ENCODE data around the gene SEC31B. TPM values are rescaled to one million over a fixed set of nuclear protein-coding genes. Genes with fewer than 3 reads are reported as not detected.

The SEC31B gene
- total and polyA plus RNA-seq, 2 experiments from 2014 or later, result 5.4 to 7.7 TPM

- WGBS (ENCODE audit: low lambda C conversion rate, missing lambda C conversion rate), result 58% methylated on average over 10 of the region's 10 CpGs
- H3K27me3 ChIP-seq, result peaks cover 25% of the 10 kb centered on the region
- no peak overlapping the region for H2AFZ ChIP-seq
- no peaks in the 10 kb centered on the region for H3K9me2 ChIP-seq (replicated peaks; ENCODE audit: insufficient read depth)
- H4K20me1 ChIP-seq (ENCODE audit: insufficient read depth, poor library complexity, severe bottlenecking), result no peaks in the 10 kb centered on the region
- no peak overlapping the region for H3K4me3 ChIP-seq
- TF ChIP-seq EZH2phosphoT487 (IDR thresholded peaks at IDR 0.05; ENCODE audit: low read depth, severe bottlenecking, unreplicated experiment) (no peak), EZH2 (IDR thresholded peaks at IDR 0.05; ENCODE audit: borderline replicate concordance) (no peak), CTCF (IDR thresholded peaks at IDR 0.05; ENCODE audit: poor library complexity) (no peak)
- no peaks in the 10 kb centered on the region for H3K36me3 ChIP-seq (replicated peaks; ENCODE audit: insufficient read depth, low read depth)
- no peak for DNase-seq (ENCODE audit: low spot score)
- peaks cover 11% of the 10 kb centered on the region for H3K4me1 ChIP-seq (ENCODE audit: insufficient read depth)
- no peak overlapping the region for H3K4me2 ChIP-seq
- H3K9me3 ChIP-seq (ENCODE audit: low read depth), result no peaks in the 10 kb centered on the region
- no peak overlapping the region for H3K27ac ChIP-seq
- no peaks in the 10 kb centered on the region for H3K79me2 ChIP-seq
Measured at GRCh38 chr10:100485801-100486495, 33.7 kb downstream of the SEC31B start.

GRCh38 chr10:100485366-100485765, 34.3 kb downstream of the SEC31B start:
- Histone ChIP-seq H3K4me1 (ENCODE audit: insufficient read depth) (peaks cover 11% of the 10 kb centered on the region), H3K36me3 (replicated peaks; ENCODE audit: insufficient read depth, low read depth) (no peaks in the 10 kb centered on the region), H4K20me1 (ENCODE audit: insufficient read depth, poor library complexity, severe bottlenecking) (no peaks in the 10 kb centered on the region), H3K9me2 (replicated peaks; ENCODE audit: insufficient read depth) (no peaks in the 10 kb centered on the region), H3K9me3 (ENCODE audit: low read depth) (no peaks in the 10 kb centered on the region), H3K4me3 (no peak overlapping the region), H2AFZ (no peak overlapping the region), H3K27ac (no peak overlapping the region), H3K79me2 (no peaks in the 10 kb centered on the region), H3K27me3 (peaks cover 31% of the 10 kb centered on the region), H3K4me2 (no peak overlapping the region)
- DNase-seq (ENCODE audit: low spot score), result no peak
- TF ChIP-seq EZH2 (IDR thresholded peaks at IDR 0.05; ENCODE audit: borderline replicate concordance) (no peak), CTCF (IDR thresholded peaks at IDR 0.05; ENCODE audit: poor library complexity) (no peak), EZH2phosphoT487 (IDR thresholded peaks at IDR 0.05; ENCODE audit: low read depth, severe bottlenecking, unreplicated experiment) (no peak)
- whole genome bisulfite sequencing (ENCODE audit: low lambda C conversion rate, missing lambda C conversion rate), result 55% methylated on average over 8 of the region's 8 CpGs

GRCh38 chr10:100483876-100484666, 35.6 kb downstream of the SEC31B start:
- Histone ChIP-seq H4K20me1 (ENCODE audit: insufficient read depth, poor library complexity, severe bottlenecking) (no peaks in the 10 kb centered on the region), H2AFZ (no peak overlapping the region), H3K4me2 (no peak overlapping the region), H3K9me2 (replicated peaks; ENCODE audit: insufficient read depth) (no peaks in the 10 kb centered on the region), H3K36me3 (replicated peaks; ENCODE audit: insufficient read depth, low read depth) (no peaks in the 10 kb centered on the region), H3K9me3 (ENCODE audit: low read depth) (no peaks in the 10 kb centered on the region), H3K4me3 (no peak overlapping the region), H3K79me2 (no peaks in the 10 kb centered on the region), H3K27ac (no peak overlapping the region), H3K4me1 (ENCODE audit: insufficient read depth) (peaks cover 11% of the 10 kb centered on the region), H3K27me3 (peaks cover 44% of the 10 kb centered on the region)
- WGBS (ENCODE audit: low lambda C conversion rate, missing lambda C conversion rate), result 82% methylated on average over 5 of the region's 5 CpGs
- DNase-seq (ENCODE audit: low spot score), result no peak
- TF ChIP-seq EZH2 (IDR thresholded peaks at IDR 0.05; ENCODE audit: borderline replicate concordance), result no peak
- no peak for TF ChIP-seq CTCF (IDR thresholded peaks at IDR 0.05; ENCODE audit: poor library complexity)
- no peak for TF ChIP-seq EZH2phosphoT487 (IDR thresholded peaks at IDR 0.05; ENCODE audit: low read depth, severe bottlenecking, unreplicated experiment)
